Measurements from ENCODE around the gene ACSF3. TPM values are rescaled to one million over a fixed set of nuclear protein-coding genes. Genes with fewer than 3 reads are reported as not detected.
A peak's percentile ranks its signal among the peaks of the same experiment; 100 is the strongest.

ACSF3 gene
- total and polyA plus RNA-seq, 2 of the 4 experiments (the other 2 are of a cell fraction): 9.5 to 14.2 TPM

- no peak overlapping the region for H3K9ac ChIP-seq (ENCODE audit: low read depth, low read length)
- H2AK9ac ChIP-seq (replicated peaks; ENCODE audit: low read depth, low read length, poor library complexity): peak overlapping the region; percentile 72
- no peak overlapping the region for H2BK120ac ChIP-seq (ENCODE audit: low read depth, low read length)
- H3K9me1 ChIP-seq (ENCODE audit: insufficient read depth, low read length): peaks cover 3% of the 10 kb centered on the region; the same call in 1 of the 2 replicates
- intact Hi-C loops (cut with micrococcal nuclease): no loop called here
- no peaks in the 10 kb centered on the region; the same call in 1 of the 2 replicates for H3K27me3 ChIP-seq (ENCODE audit: control insufficient read depth, insufficient read depth, low read length)
- H2BK5ac ChIP-seq (ENCODE audit: low read depth, low read length, poor library complexity, severe bottlenecking): no peak overlapping the region
- dilution Hi-C loops (cut with HindIII; ENCODE audit: low sequenced_read_pairs, unreplicated experiment): no loop called here
- no peak overlapping the region for H3K56ac ChIP-seq (ENCODE audit: extremely low read depth, insufficient read depth, low read length)
- no peak overlapping the region for H3K4me2 ChIP-seq (ENCODE audit: low read depth, low read length)
- no peak overlapping the region for H3K14ac ChIP-seq (replicated peaks; ENCODE audit: low read depth, low read length)
- H3K36me3 ChIP-seq (ENCODE audit: control insufficient read depth, insufficient read depth, low read length): no peaks in the 10 kb centered on the region
- H4K20me1 ChIP-seq (ENCODE audit: insufficient read depth, low read length): no peaks in the 10 kb centered on the region; the same call in 1 of the 2 replicates
- 52% methylated on average over 5 of the region's 44 CpGs; no CpG with 5 or more reads in 1 of the 2 experiments for WGBS, 2 experiments (ENCODE audit: extremely low coverage in 2 of 2, insufficient read length in 1 of 2)
- H3K79me1 ChIP-seq (ENCODE audit: low read depth in 1 of 2, low read length in 2 of 2): no peaks in the 10 kb centered on the region
- ChIA-PET CTCF (no interaction called here), POLR2A (ENCODE audit: unreplicated experiment) (no interaction called here)
- H2AFZ ChIP-seq (replicated peaks; ENCODE audit: low read length, poor library complexity): peak overlapping the region; percentile 63
- no peak overlapping the region for H4K5ac ChIP-seq (ENCODE audit: low read depth, low read length)
- no TSS peak for BruUV-seq (replicated peaks)
- in situ Hi-C loops (cut with MboI; ENCODE audit: low sequenced_read_pairs): no loop called here
- ATAC-seq (ENCODE audit: low read depth) (no peak), DNase-seq (no peak)
- no peak overlapping the region for H3K4ac ChIP-seq (ENCODE audit: low read depth, low read length)
- H2AK5ac ChIP-seq (ENCODE audit: low read depth, low read length): no peak overlapping the region
- H3K4me3 ChIP-seq (ENCODE audit: insufficient read depth, low read depth, low read length): no peak overlapping the region
- no peak overlapping the region for H4K8ac ChIP-seq (ENCODE audit: low read depth in 2 of 2, low read length in 2 of 2)
- H3K23ac ChIP-seq (ENCODE audit: low read depth, low read length): no peak overlapping the region
- no peak overlapping the region for H3K18ac ChIP-seq (ENCODE audit: low read depth, low read length)
- H3K4me1 ChIP-seq (ENCODE audit: control insufficient read depth, insufficient read depth, low read length): peaks cover 6% of the 10 kb centered on the region
- H3K27ac ChIP-seq (ENCODE audit: insufficient read depth, low read length): no peak overlapping the region
- H2BK20ac ChIP-seq (ENCODE audit: low read depth, low read length): no peak overlapping the region
- no peaks in the 10 kb centered on the region for H3K9me3 ChIP-seq (ENCODE audit: control insufficient read depth, insufficient read depth, low read length)
- no peak overlapping the region for H4K91ac ChIP-seq (ENCODE audit: insufficient read depth, low read depth, low read length)
- H2BK15ac ChIP-seq (ENCODE audit: low read depth, low read length): no peak overlapping the region
- TF ChIP-seq CTCF (conservative IDR thresholded peaks at IDR 0.05; ENCODE audit: low read depth, low read length): no peak
- TF ChIP-seq RFX5 (IDR thresholded peaks at IDR 0.05; ENCODE audit: low read depth, low read length): no peak
- no peak for TF ChIP-seq CHD1 (IDR thresholded peaks at IDR 0.05; ENCODE audit: low read depth, low read length)
- no peak for TF ChIP-seq NFE2L2 (IDR thresholded peaks at IDR 0.05; ENCODE audit: low read depth, low read length)
- TF ChIP-seq RAD21 (IDR thresholded peaks at IDR 0.05; ENCODE audit: low read length): no peak
- no peak for TF ChIP-seq BHLHE40 (IDR thresholded peaks at IDR 0.05; ENCODE audit: low read depth, low read length)
- TF ChIP-seq SMC3 (IDR thresholded peaks at IDR 0.05; ENCODE audit: low read depth, low read length): no peak
- no peak for TF ChIP-seq MXI1 (IDR thresholded peaks at IDR 0.05; ENCODE audit: borderline replicate concordance, low read depth, low read length)
- TF ChIP-seq CEBPB (IDR thresholded peaks at IDR 0.05; ENCODE audit: low read depth, low read length): no peak
- no peak for TF ChIP-seq POLR2A (IDR thresholded peaks at IDR 0.05; ENCODE audit: low read depth, low read length)
- no peak for TF ChIP-seq USF2 (IDR thresholded peaks at IDR 0.05; ENCODE audit: low read depth, low read length)
- TF ChIP-seq RCOR1 (IDR thresholded peaks at IDR 0.05; ENCODE audit: insufficient replicate concordance, low read length): no peak
- TF ChIP-seq FOS (IDR thresholded peaks at IDR 0.05; ENCODE audit: low read depth, low read length): no peak
- TF ChIP-seq MAZ (IDR thresholded peaks at IDR 0.05; ENCODE audit: borderline replicate concordance, low read depth, low read length): no peak
- TF ChIP-seq MAFK (IDR thresholded peaks at IDR 0.05; ENCODE audit: low read depth, low read length): no peak
Observed at GRCh38 chr16:89191033-89191900, 97.6 kb downstream of the ACSF3 start.
